ENCODE data around the gene ADCY1.
"Not testable (repeated sequence)": the region's sequence is repeated elsewhere in the genome, so short reads cannot be mapped to it uniquely, and the experiment has no call there.

GRCh38 chr7:45761545-45762205, 187.5 kb downstream of the ADCY1 start:
- TF ChIP-seq CTCF, POLR2A (IDR thresholded peaks at IDR 0.05): not testable (repeated sequence)

Data from uterus (tissue), 2 donors.